Activated naive CD4-positive, alpha-beta T cell treated with anti-CD3 and anti-CD28 coated beads, Interleukin-2, amount 10 ng/mL, durations not matched to agents 7 days and 5 days (primary cell): ENCODE results near the gene RALB.
"Not testable (repeated sequence)": the region's sequence is repeated elsewhere in the genome, so short reads cannot be mapped to it uniquely, and the experiment has no call there.

Source experiments
- CTCF ChIA-PET: fragments of 350-600 bp; sonication (Branson Sonifier 250); formaldehyde crosslinking; loops from one replicate; lab custom pipeline; 2021; ENCODE audit warnings: antibody characterized with exemption; lab: Charles Lee
- DNase-seq: peaks from one replicate; pipeline ENCODE4 v3.0.0-alpha.2; 2020
- H3K27ac Mint-ChIP-seq: one replicate; pipeline ENCODE4 v1.8.0; 2021; ENCODE audit warnings: mild to moderate bottlenecking, moderate library complexity, mixed read lengths
- H3K27me3 Mint-ChIP-seq: one replicate; pipeline ENCODE4 v1.8.0; 2021; ENCODE audit warnings: mild to moderate bottlenecking, mixed read lengths
- H3K36me3 Mint-ChIP-seq: one replicate; pipeline ENCODE4 v1.8.0; 2021; ENCODE audit warnings: mixed read lengths
- H3K4me1 Mint-ChIP-seq: one replicate; pipeline ENCODE4 v1.8.0; 2021; ENCODE audit warnings: mixed read lengths
- H3K4me3 Mint-ChIP-seq: one replicate; pipeline ENCODE4 v1.8.0; 2021; ENCODE audit warnings: mild to moderate bottlenecking, moderate library complexity, mixed read lengths
- H3K9me3 Mint-ChIP-seq: one replicate; pipeline ENCODE4 v1.8.0; 2021; ENCODE audit warnings: mixed read lengths

Gene RALB

GRCh38 chr2:120317916-120318315, 65.3 kb downstream of the RALB start:
- Mint-ChIP-seq H3K27ac (no peak overlapping the region), H3K9me3 (no peaks in the 10 kb centered on the region), H3K4me3 (no peak overlapping the region), H3K27me3 (peaks cover 49% of the 10 kb centered on the region), H3K4me1 (peaks cover 38% of the 10 kb centered on the region), H3K36me3 (no peaks in the 10 kb centered on the region)
- DNase-seq: no peak
- CTCF ChIA-PET: interaction anchor here (2.4 kb wide), 1 partner anchor 141 kb away, joined by 8 read pairs; no protein-coding TSS in a partner anchor

GRCh38 chr2:120318626-120319025, 66.0 kb downstream of the RALB start:
- H3K27me3 Mint-ChIP-seq: peaks cover 56% of the 10 kb centered on the region
- CTCF ChIA-PET: no interaction called here
- H3K9me3 Mint-ChIP-seq: no peaks in the 10 kb centered on the region
- no peak overlapping the region for H3K4me3 Mint-ChIP-seq
- no peak overlapping the region for H3K27ac Mint-ChIP-seq
- H3K4me1 Mint-ChIP-seq: peaks cover 31% of the 10 kb centered on the region
- H3K36me3 Mint-ChIP-seq: no peaks in the 10 kb centered on the region
- DNase-seq: no peak

GRCh38 chr2:120319123-120319522, 66.5 kb downstream of the RALB start:
- H3K4me1 Mint-ChIP-seq: peaks cover 26% of the 10 kb centered on the region
- no peak for DNase-seq
- H3K4me3 Mint-ChIP-seq: no peak overlapping the region
- no peaks in the 10 kb centered on the region for H3K9me3 Mint-ChIP-seq
- no peaks in the 10 kb centered on the region for H3K36me3 Mint-ChIP-seq
- CTCF ChIA-PET: no interaction called here
- peaks cover 61% of the 10 kb centered on the region for H3K27me3 Mint-ChIP-seq
- H3K27ac Mint-ChIP-seq: no peak overlapping the region

GRCh38 chr2:120319686-120320317, 67.2 kb downstream of the RALB start:
- Mint-ChIP-seq H3K4me3 (no peak overlapping the region), H3K36me3 (no peaks in the 10 kb centered on the region), H3K4me1 (peaks cover 19% of the 10 kb centered on the region), H3K9me3 (no peaks in the 10 kb centered on the region), H3K27me3 (peaks cover 65% of the 10 kb centered on the region), H3K27ac (no peak overlapping the region)
- CTCF ChIA-PET: interaction anchor here (1.5 kb wide), 1 partner anchor 361 kb away, joined by 3 read pairs; no protein-coding TSS in a partner anchor
- no peak for DNase-seq

- H3K9me3 Mint-ChIP-seq: no peaks in the 10 kb centered on the region
- CTCF ChIA-PET: interaction anchor here (1.5 kb wide), 1 partner anchor 360 kb away, joined by 3 read pairs; no protein-coding TSS in a partner anchor
- DNase-seq: no peak
- no peak overlapping the region for H3K27ac Mint-ChIP-seq
- no peak overlapping the region for H3K4me3 Mint-ChIP-seq
- H3K4me1 Mint-ChIP-seq: peaks cover 13% of the 10 kb centered on the region
- H3K36me3 Mint-ChIP-seq: no peaks in the 10 kb centered on the region
- H3K27me3 Mint-ChIP-seq: peaks cover 65% of the 10 kb centered on the region
Observed at GRCh38 chr2:120320318-120320851, 67.7 kb downstream of the RALB start.

- not testable (repeated sequence) for H3K4me3 Mint-ChIP-seq, DNase-seq, H3K36me3 Mint-ChIP-seq, H3K27ac Mint-ChIP-seq, H3K9me3 Mint-ChIP-seq, H3K4me1 Mint-ChIP-seq
- CTCF ChIA-PET: interaction anchor here (1.5 kb wide), 1 partner anchor 360 kb away, joined by 3 read pairs; no protein-coding TSS in a partner anchor
- peaks cover 70% of the 10 kb centered on the region for H3K27me3 Mint-ChIP-seq
Observed at GRCh38 chr2:120320887-120321556, 68.4 kb downstream of the RALB start.

GRCh38 chr2:120321721-120322284, 69.2 kb downstream of the RALB start:
- Mint-ChIP-seq H3K4me3 (no peak overlapping the region), H3K4me1 (peaks cover 8% of the 10 kb centered on the region), H3K9me3 (no peaks in the 10 kb centered on the region), H3K27ac (no peak overlapping the region), H3K36me3 (no peaks in the 10 kb centered on the region), H3K27me3 (peaks cover 67% of the 10 kb centered on the region)
- CTCF ChIA-PET: no interaction called here
- no peak for DNase-seq

- Mint-ChIP-seq H3K9me3 (no peaks in the 10 kb centered on the region), H3K27me3 (peaks cover 71% of the 10 kb centered on the region), H3K4me3 (no peak overlapping the region), H3K27ac (no peak overlapping the region), H3K36me3 (no peaks in the 10 kb centered on the region), H3K4me1 (peaks cover 5% of the 10 kb centered on the region)
- CTCF ChIA-PET: no interaction called here
- no peak for DNase-seq
Observed at GRCh38 chr2:120322329-120322728, 69.7 kb downstream of the RALB start.

- CTCF ChIA-PET: interaction anchor here (1.2 kb wide), 1 partner anchor 146 kb away, joined by 3 read pairs; no protein-coding TSS in a partner anchor
- no peak for DNase-seq
- Mint-ChIP-seq H3K4me1 (peaks cover 5% of the 10 kb centered on the region), H3K36me3 (no peaks in the 10 kb centered on the region), H3K9me3 (no peaks in the 10 kb centered on the region), H3K27me3 (peaks cover 73% of the 10 kb centered on the region), H3K27ac (no peak overlapping the region), H3K4me3 (no peak overlapping the region)
Observed at GRCh38 chr2:120323214-120323613, 70.6 kb downstream of the RALB start.

- Mint-ChIP-seq H3K4me1 (peaks cover 5% of the 10 kb centered on the region), H3K9me3 (no peaks in the 10 kb centered on the region), H3K27me3 (peaks cover 73% of the 10 kb centered on the region), H3K4me3 (no peak overlapping the region), H3K36me3 (no peaks in the 10 kb centered on the region), H3K27ac (no peak overlapping the region)
- no peak for DNase-seq
- CTCF ChIA-PET: interaction anchor here (0.9 to 1.2 kb wide), 2 partner anchors 147 to 619 kb away, joined by 3 read pairs; no protein-coding TSS in a partner anchor
Observed at GRCh38 chr2:120323807-120324399, 71.3 kb downstream of the RALB start.

- no peak for DNase-seq
- Mint-ChIP-seq H3K4me3 (no peak overlapping the region), H3K36me3 (no peaks in the 10 kb centered on the region), H3K4me1 (peaks cover 5% of the 10 kb centered on the region), H3K27me3 (peaks cover 77% of the 10 kb centered on the region), H3K9me3 (no peaks in the 10 kb centered on the region), H3K27ac (no peak overlapping the region)
- CTCF ChIA-PET: no interaction called here
Observed at GRCh38 chr2:120324933-120325332, 72.3 kb downstream of the RALB start.

GRCh38 chr2:120326066-120326465, 73.4 kb downstream of the RALB start:
- no peak for DNase-seq
- H3K4me1 Mint-ChIP-seq: peaks cover 5% of the 10 kb centered on the region
- no peak overlapping the region for H3K4me3 Mint-ChIP-seq
- H3K36me3 Mint-ChIP-seq: no peaks in the 10 kb centered on the region
- CTCF ChIA-PET: interaction anchor here (0.7 kb wide), 2 partner anchors 14 to 688 kb away, joined by 3 to 4 read pairs; no protein-coding TSS in a partner anchor
- no peak overlapping the region for H3K27ac Mint-ChIP-seq
- no peaks in the 10 kb centered on the region for H3K9me3 Mint-ChIP-seq
- H3K27me3 Mint-ChIP-seq: peaks cover 79% of the 10 kb centered on the region

- DNase-seq: no peak
- Mint-ChIP-seq H3K4me1 (no peaks in the 10 kb centered on the region), H3K27ac (no peak overlapping the region), H3K27me3 (peaks cover 80% of the 10 kb centered on the region), H3K4me3 (no peak overlapping the region), H3K36me3 (no peaks in the 10 kb centered on the region), H3K9me3 (peaks cover 1% of the 10 kb centered on the region)
- CTCF ChIA-PET: interaction anchor here (1.1 to 1.4 kb wide), 3 partner anchors 13 to 156 kb away, joined by 3 to 5 read pairs (median 3); no protein-coding TSS in a partner anchor
Observed at GRCh38 chr2:120330946-120331822, 78.5 kb downstream of the RALB start.
